Erythroblast (primary cell): Measurements from ENCODE around the gene MESD.

Experiments
- DNase-seq, 2 experiments: peaks; one replicate each; lab custom pipeline; 2025; lab: John Stamatoyannopoulos, UW
- GATA1 ChIP-seq: IDR thresholded peaks from 2 replicates; pipeline ENCODE4 v1.6.1; 2011; ENCODE audit warnings: low read depth, mild to moderate bottlenecking, control low read depth, low read length, moderate library complexity
- POLR2A ChIP-seq: IDR thresholded peaks from 2 replicates; pipeline ENCODE4 v1.6.1; 2011; ENCODE audit warnings: mild to moderate bottlenecking, low read length

The MESD gene

DNA sequence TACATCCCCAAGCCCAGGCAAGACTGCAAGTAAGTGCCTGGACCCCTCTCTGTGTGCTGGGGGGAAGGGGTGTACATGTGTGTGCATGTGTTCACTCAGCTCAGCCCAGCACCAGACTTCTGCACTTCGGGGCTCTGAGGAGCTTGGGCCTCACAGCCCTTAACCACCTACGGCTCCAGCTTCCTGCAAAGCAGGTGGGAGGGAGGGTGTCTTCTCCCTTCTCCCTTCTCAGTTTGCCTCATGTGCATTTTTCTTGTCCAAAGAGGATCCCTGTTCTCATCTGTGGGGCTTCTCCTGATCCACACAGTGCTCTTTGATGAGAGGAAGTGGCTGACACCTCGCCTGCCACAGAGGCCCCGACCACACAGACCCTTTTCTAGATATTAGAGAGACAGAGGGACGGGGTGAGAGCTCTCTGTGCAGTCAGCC, 69.3 kb downstream of the MESD start:
- no peak for DNase-seq
- TF ChIP-seq GATA1: no peak
- TF ChIP-seq POLR2A: no peak

GRCh38 chr15:80918196-80918783, 71.3 kb downstream of the MESD start:
- no peak for TF ChIP-seq POLR2A
- TF ChIP-seq GATA1: no peak
- DNase-seq: no peak

- no peak for DNase-seq
- TF ChIP-seq GATA1 (no peak), POLR2A (no peak)
Measured at GRCh38 chr15:80916056-80916455, 73.6 kb downstream of the MESD start.

DNA sequence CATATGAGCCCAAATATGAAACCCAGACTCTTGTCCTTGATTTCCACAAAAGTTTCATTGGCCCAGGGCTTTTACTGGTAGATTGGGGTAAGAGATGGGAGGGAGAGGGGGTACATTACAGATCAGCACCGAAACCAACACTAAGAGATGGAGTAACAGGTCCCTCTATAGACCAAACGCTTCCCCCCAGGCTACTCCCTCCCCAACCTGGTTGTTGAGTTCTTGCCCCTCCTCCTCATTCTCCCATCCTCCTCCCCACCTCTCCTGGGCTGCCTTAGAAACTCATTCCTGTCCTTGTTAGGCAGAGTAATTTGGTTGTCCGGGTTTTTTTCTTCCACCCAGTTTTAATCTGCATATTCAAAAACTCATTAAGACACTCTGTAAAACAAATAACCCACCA, 74.1 kb downstream of the MESD start:
- DNase-seq: no peak
- no peak for TF ChIP-seq GATA1
- no peak for TF ChIP-seq POLR2A

- TF ChIP-seq POLR2A (no peak), GATA1 (no peak)
- DNase-seq: no peak
Measured at GRCh38 chr15:80913541-80913940, 76.1 kb downstream of the MESD start.

DNA sequence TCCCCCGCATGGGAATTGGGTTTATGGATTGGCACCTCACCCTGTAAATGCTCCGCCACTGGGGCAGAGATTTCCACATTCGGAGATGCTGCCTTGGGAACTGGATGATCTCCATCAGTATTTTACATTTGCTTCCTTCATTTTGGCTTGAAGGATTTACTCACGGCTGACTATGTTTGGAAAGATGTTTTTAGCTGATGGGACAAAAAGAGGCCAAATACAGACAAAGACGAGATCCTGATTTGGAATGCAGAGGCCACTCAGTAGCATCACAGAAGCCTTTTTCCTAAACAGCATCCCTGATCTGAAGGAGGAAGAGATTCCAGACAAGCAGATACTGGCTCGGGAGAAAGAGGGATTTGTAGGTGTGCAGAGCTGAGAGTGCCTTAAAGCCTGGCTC, 76.9 kb downstream of the MESD start:
- DNase-seq: no peak
- TF ChIP-seq GATA1 (no peak), POLR2A (no peak)

GRCh38 chr15:80911821-80912220, 77.8 kb downstream of the MESD start:
- TF ChIP-seq GATA1 (no peak), POLR2A (no peak)
- no peak for DNase-seq

- TF ChIP-seq POLR2A (no peak), GATA1 (no peak)
- no peak for DNase-seq
Measured at GRCh38 chr15:80906159-80906766, 83.4 kb downstream of the MESD start.

DNA sequence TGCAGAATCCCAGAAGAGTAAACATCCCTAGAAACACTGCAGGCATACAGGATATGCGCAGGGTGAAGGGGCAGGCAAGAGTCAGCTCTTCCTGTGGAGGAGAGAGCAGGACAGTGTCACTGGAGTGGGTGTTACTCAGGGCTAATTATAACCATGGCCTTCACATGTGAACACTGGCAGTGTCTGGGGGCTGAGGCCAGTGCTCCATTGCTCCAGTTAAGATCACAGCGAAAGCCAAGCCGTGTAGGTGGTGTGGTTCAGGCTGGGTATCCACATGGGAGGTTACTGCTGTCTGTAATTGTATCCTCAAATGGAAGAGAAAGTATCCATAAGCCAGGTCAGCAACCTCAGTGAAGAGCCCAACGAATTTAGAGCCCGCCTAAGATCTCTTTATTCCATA, 84.6 kb downstream of the MESD start:
- DNase-seq: no peak
- TF ChIP-seq POLR2A: no peak
- no peak for TF ChIP-seq GATA1

DNA sequence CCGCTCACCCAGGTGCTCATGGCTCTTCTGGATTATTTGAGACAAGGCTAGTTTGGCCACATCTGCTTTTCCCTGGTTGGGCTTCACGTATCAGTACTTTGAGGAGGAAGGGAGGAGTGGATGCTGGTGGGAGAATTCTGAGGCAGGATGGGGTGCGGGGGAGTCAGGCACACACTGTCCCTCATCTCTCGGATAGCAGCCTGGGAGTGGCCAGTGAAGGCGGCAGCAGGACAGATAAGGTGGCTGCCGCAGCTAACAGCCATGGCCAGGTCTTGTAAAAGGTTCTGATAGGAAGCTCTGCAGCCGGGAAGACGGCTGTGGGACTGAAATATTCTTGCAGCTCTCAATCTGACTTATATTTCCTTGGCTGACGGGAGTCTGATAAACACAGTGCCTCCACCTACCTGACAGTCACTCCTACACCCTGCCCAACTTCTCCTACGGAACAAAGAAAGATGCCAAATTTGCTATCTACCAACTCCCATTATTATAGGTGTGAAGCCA, 87.3 kb downstream of the MESD start:
- TF ChIP-seq GATA1 (no peak), POLR2A (no peak)
- DNase-seq: peak in 1 of 2 experiments; percentile 11

GRCh38 chr15:80898040-80898439, 91.6 kb downstream of the MESD start:
- DNase-seq: no peak
- TF ChIP-seq POLR2A (no peak), GATA1 (no peak)
